Measurements from ENCODE around the gene MAPK1IP1L. TPM values are rescaled to one million over a fixed set of nuclear protein-coding genes. Genes with fewer than 3 reads are reported as not detected.
"Not testable (repeated sequence)": the region's sequence is repeated elsewhere in the genome, so short reads cannot be mapped to it uniquely, and the experiment has no call there.

The MAPK1IP1L gene
- total RNA-seq, 4 donors from 2014 or later, result 8.5 to 88.7 (median 27.9) TPM

DNA sequence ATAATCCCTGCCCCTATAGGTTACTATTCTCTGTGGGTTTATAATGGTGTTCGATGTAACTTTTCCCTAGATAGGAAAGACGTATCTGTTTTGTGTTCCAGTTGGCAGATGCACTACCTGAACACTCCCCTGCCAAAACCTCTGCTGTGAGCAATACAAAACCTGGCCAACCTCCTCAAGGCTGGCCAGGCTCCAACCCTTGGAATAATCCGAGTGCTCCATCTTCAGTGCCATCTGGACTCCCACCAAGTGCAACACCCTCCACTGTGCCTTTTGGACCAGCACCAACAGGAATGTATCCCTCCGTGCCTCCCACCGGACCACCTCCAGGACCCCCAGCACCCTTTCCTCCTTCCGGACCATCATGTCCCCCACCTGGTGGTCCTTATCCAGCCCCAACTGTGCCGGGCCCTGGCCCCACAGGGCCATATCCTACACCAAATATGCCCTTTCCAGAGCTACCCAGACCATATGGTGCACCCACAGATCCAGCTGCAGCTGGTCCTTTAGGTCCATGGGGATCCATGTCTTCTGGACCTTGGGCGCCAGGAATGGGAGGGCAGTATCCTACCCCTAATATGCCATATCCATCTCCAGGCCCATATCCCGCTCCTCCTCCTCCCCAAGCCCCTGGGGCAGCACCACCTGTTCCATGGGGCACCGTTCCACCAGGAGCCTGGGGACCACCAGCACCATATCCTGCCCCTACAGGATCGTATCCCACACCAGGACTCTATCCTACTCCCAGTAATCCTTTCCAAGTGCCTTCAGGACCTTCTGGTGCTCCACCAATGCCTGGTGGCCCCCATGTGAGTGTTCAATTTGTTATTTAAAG is 11.3 kb downstream of the MAPK1IP1L start:
- H3K27me3 ChIP-seq, result no peaks in the 10 kb centered on the region
- TF ChIP-seq POLR2A (IDR thresholded peaks at IDR 0.05), result no peak
- TF ChIP-seq, protein P1, sequence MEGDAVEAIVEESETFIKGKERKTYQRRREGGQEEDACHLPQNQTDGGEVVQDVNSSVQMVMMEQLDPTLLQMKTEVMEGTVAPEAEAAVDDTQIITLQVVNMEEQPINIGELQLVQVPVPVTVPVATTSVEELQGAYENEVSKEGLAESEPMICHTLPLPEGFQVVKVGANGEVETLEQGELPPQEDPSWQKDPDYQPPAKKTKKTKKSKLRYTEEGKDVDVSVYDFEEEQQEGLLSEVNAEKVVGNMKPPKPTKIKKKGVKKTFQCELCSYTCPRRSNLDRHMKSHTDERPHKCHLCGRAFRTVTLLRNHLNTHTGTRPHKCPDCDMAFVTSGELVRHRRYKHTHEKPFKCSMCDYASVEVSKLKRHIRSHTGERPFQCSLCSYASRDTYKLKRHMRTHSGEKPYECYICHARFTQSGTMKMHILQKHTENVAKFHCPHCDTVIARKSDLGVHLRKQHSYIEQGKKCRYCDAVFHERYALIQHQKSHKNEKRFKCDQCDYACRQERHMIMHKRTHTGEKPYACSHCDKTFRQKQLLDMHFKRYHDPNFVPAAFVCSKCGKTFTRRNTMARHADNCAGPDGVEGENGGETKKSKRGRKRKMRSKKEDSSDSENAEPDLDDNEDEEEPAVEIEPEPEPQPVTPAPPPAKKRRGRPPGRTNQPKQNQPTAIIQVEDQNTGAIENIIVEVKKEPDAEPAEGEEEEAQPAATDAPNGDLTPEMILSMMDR (IDR thresholded peaks at IDR 0.05), result no peak
- H3K27ac ChIP-seq, result peak overlapping the region in 1 of 2 donors; percentile 13
- H3K4me3 ChIP-seq, result no peak overlapping the region
- no peaks in the 10 kb centered on the region for H3K9me3 ChIP-seq
- H3K36me3 ChIP-seq, result no peaks in the 10 kb centered on the region
- H3K4me1 ChIP-seq, result no peaks in the 10 kb centered on the region
- DNase-seq, result peak in 1 of 2 donors; percentile 40
- intact Hi-C loops (cut with DNase I; ENCODE audit: low total_unique reads), result no loop called here

DNA sequence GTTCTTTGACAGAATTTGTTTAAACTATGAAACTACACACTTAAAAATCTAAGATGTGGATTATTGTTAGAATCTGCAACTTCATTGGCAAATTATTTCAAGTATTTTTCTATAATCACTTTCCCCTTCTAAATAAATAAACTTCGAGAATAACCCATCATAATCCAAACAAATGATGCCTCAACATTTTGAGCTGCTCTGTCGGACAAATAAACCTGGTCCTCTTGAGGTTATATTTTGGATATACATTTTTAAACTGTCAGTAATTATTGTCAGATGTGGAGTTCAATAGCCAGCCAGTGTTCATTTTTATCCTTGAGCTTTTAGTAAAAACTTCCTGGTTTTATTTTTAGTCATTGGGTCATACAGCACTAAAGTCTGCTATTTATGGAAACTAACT is 13.4 kb downstream of the MAPK1IP1L start:
- H3K4me3 ChIP-seq; DNase-seq; H3K4me1 ChIP-seq; H3K27me3 ChIP-seq; H3K9me3 ChIP-seq; H3K36me3 ChIP-seq; intact Hi-C loops (cut with DNase I; ENCODE audit: low total_unique reads): not testable (repeated sequence)
- peak overlapping the region in 1 of 2 donors; percentile 25 for H3K27ac ChIP-seq

DNA sequence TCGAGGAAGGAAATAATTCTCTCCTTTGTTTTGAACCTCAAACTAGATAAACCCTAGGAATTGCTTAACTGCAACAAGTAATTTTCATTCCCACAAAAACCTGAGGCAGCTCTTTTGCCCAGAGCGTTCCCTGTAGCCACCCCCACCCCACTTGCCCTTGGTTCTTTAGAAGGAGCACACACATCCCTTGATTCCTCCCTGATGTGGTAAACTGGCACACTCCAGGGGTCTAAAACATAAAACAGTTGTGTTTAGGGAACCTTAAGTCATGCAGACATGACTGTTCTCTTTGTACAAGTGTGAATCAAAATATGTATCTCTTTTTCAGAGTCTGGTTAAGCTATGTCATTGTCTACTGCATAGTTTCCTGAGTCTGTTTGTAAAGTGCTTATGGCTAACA is 14.0 kb downstream of the MAPK1IP1L start:
- no peaks in the 10 kb centered on the region for H3K27me3 ChIP-seq
- intact Hi-C loops (cut with DNase I; ENCODE audit: low total_unique reads), result no loop called here
- DNase-seq, result no peak
- H3K9me3 ChIP-seq, result no peaks in the 10 kb centered on the region
- no peaks in the 10 kb centered on the region for H3K36me3 ChIP-seq
- TF ChIP-seq, protein P1 (IDR thresholded peaks at IDR 0.05), result no peak
- TF ChIP-seq POLR2A (IDR thresholded peaks at IDR 0.05), result no peak
- H3K4me3 ChIP-seq, result no peak overlapping the region
- H3K4me1 ChIP-seq, result no peaks in the 10 kb centered on the region
- H3K27ac ChIP-seq, result peak overlapping the region in 1 of 2 donors; percentile 25

DNA sequence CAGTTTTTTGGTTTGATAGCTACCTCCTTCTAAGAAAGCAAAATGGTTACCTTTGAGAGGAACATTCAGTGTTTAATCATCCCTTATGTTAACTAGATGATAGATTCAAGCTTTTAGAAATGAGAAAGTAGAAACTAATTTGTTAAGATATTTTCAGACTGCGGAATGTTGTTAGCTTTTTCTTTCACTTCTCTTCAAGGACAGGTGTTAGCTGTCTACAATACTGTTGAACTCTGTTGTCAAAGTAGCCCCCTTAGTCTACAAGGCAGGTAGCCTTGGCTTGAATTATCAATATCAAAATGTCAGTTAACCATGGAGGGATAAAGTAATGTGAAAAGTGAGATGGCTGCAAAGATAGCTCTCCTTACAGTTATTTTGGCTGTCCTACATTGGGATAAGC is 14.8 kb downstream of the MAPK1IP1L start:
- H3K9me3 ChIP-seq, result no peaks in the 10 kb centered on the region
- no peak overlapping the region for H3K27ac ChIP-seq
- H3K4me3 ChIP-seq, result no peak overlapping the region
- intact Hi-C loops (cut with DNase I; ENCODE audit: low total_unique reads), result no loop called here
- no peaks in the 10 kb centered on the region for H3K4me1 ChIP-seq
- no peaks in the 10 kb centered on the region for H3K27me3 ChIP-seq
- no peak for DNase-seq
- H3K36me3 ChIP-seq, result no peaks in the 10 kb centered on the region
- TF ChIP-seq POLR2A (IDR thresholded peaks at IDR 0.05), result no peak
- TF ChIP-seq, protein P1 (IDR thresholded peaks at IDR 0.05), result no peak

DNA sequence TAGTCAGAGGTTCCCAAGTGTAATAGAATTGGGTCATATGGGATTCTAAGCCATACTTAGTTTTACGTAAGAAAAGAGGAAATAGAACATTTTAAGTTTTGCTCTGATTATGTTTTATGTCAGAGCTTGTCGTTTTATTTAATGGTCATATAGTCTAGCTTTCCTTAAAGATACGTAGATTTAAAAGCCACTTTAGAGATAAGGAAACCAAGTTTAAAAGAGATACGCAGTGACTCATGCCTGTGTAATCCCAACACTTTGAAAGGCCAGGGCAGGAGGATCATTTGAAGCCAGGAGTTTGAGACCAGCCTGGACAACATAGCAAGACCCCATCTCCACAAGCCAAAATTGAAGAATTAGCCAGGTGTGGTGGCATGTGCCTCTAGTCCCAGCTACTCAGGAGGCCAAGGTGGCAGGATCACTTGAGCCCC is 19.5 kb downstream of the MAPK1IP1L start:
- Histone ChIP-seq H3K4me1 (peaks cover 0 to 8% of the 10 kb centered on the region in 2 donors), H3K4me3 (no peak overlapping the region), H3K36me3 (no peaks in the 10 kb centered on the region), H3K9me3 (no peaks in the 10 kb centered on the region), H3K27me3 (no peaks in the 10 kb centered on the region), H3K27ac (peak overlapping the region; percentile 5 to 77)
- intact Hi-C loops (cut with DNase I; ENCODE audit: low total_unique reads), result no loop called here
- TF ChIP-seq POLR2A (IDR thresholded peaks at IDR 0.05), result no peak
- TF ChIP-seq, protein P1 (IDR thresholded peaks at IDR 0.05), result no peak
- no peak for DNase-seq
